Lung (tissue), 12 donors: ENCODE measurements around the gene RPL41. TPM values are rescaled to one million over a fixed set of nuclear protein-coding genes. Genes with fewer than 3 reads are reported as not detected.

Experiments
- ATAC-seq: fragments of 200-7000 bp; cut with Tn5 transposase; one replicate; pipeline ENCODE4 v1.9.1; 2020; ENCODE audit warnings: moderate number of reproducible peaks; ENCODE audit not compliant: insufficient read depth, low FRiP score
- DNase-seq, 3 donors: peaks; one replicate each; pipeline ENCODE4 v3.0.0-alpha.2; 2013 to 2017
- H3K27ac ChIP-seq, 2 donors: one replicate each; pipeline ENCODE4 v1.5.1; 2013; ENCODE audit warnings: mild to moderate bottlenecking in 2 of 2, moderate library complexity in 2 of 2, control low read depth in 1 of 2, inconsistent platforms in 1 of 2, low read depth in 1 of 2, low read length in 1 of 2
- H3K27me3 ChIP-seq, 3 donors: one replicate each; pipeline ENCODE4 v1.5.1; 2013; ENCODE audit warnings: low read length in 2 of 3; ENCODE audit not compliant: control insufficient read depth in 3 of 3, insufficient read depth in 3 of 3
- H3K36me3 ChIP-seq, 4 donors: one replicate each; pipeline ENCODE4 v1.5.1; 2013; ENCODE audit warnings: low read length in 4 of 4, mild to moderate bottlenecking in 1 of 4, moderate library complexity in 1 of 4; ENCODE audit not compliant: control insufficient read depth in 4 of 4, insufficient read depth in 4 of 4
- H3K4me1 ChIP-seq, 5 donors: one replicate each; pipeline ENCODE4 v1.5.1; 2013; ENCODE audit warnings: low read length in 5 of 5, mild to moderate bottlenecking in 2 of 5, moderate library complexity in 1 of 5; ENCODE audit not compliant: control insufficient read depth in 5 of 5, insufficient read depth in 5 of 5
- H3K4me3 ChIP-seq: one replicate; pipeline ENCODE4 v1.5.1; 2013; ENCODE audit warnings: mild to moderate bottlenecking, control low read depth, moderate library complexity
- H3K9ac ChIP-seq, 2 donors: one replicate each; pipeline ENCODE4 v1.5.1; 2013; ENCODE audit warnings: low read length in 2 of 2, control low read depth in 1 of 2; ENCODE audit not compliant: insufficient read depth in 1 of 2
- H3K9me3 ChIP-seq, 4 donors: one replicate each; pipeline ENCODE4 v1.5.1; 2013; ENCODE audit warnings: low read length in 3 of 4, mild to moderate bottlenecking in 1 of 4, moderate library complexity in 1 of 4; ENCODE audit not compliant: control insufficient read depth in 4 of 4, insufficient read depth in 3 of 4
- CTCF ChIP-seq: IDR thresholded peaks from 2 replicates; pipeline ENCODE4 v1.5.1; 2012; ENCODE audit warnings: mild to moderate bottlenecking; ENCODE audit errors: control extremely low read depth, extremely low read depth
- WGBS, 2 donors: extraction: QIAGEN DNeasy Blood & Tissue Kit; methylation state at CpG; one replicate each; pipeline ENCODE4 v1.1.7; 2013; 5-methylcytosine and 5-hydroxymethylcytosine counted together
- polyA plus RNA-seq, 2 donors: library from polyadenylated mRNA; stranded (reverse); fragments of 200-250 nt; gene quantifications; one replicate each; pipeline ENCODE4 v1.2.1, GENCODE V29; 2013
- total RNA-seq, 2 donors: library from RNA; depleted of rRNA in 1 of 2; stranded (reverse); fragments of >200 nt in 1 of 2; gene quantifications; one replicate each; pipeline ENCODE4 v1.2.1, GENCODE V29; 2014 to 2021
- donor health status: control.
- donor health status: control.
- donor health status: Bipolar disorder and iron deficiency.
- donor health status: healthy.
- donor health status: DM: yes; HTN: yes; CAD: no.

Gene RPL41
- total and polyA plus RNA-seq, 4 donors, result 1,569 to 5,737 (median 3,911) TPM

- Histone ChIP-seq H3K4me3 (no peak overlapping the region), H3K27me3 (peaks cover 0 to 7% (median 4%) of the 10 kb centered on the region in 3 donors), H3K9ac (no peak overlapping the region), H3K4me1 (peaks cover 0 to 10% (median 0%) of the 10 kb centered on the region in 5 donors), H3K9me3 (no peaks in the 10 kb centered on the region), H3K36me3 (peaks cover 0 to 2% (median 0%) of the 10 kb centered on the region in 4 donors), H3K27ac (peak overlapping the region; percentile 29 to 92)
- 65 to 88% methylated on average over 6 of the region's 6 CpGs for WGBS, 2 donors
- TF ChIP-seq CTCF, result no peak
- peak in 2 of 3 donors; percentile 37 to 42 for DNase-seq
- peak; percentile 79 for ATAC-seq
These were observed 29.2 kb upstream of the RPL41 start for GRCh38 chr12:56087220-56087619.

- Histone ChIP-seq H3K4me1 (no peaks in the 10 kb centered on the region), H3K36me3 (peaks cover 0 to 5% (median 0%) of the 10 kb centered on the region in 4 donors), H3K4me3 (no peak overlapping the region), H3K27me3 (no peaks in the 10 kb centered on the region), H3K9ac (no peak overlapping the region), H3K9me3 (no peaks in the 10 kb centered on the region), H3K27ac (no peak overlapping the region)
- no peak for ATAC-seq
- WGBS, 2 donors, result 92 to 93% methylated on average over 6 of the region's 6 CpGs
- no peak for TF ChIP-seq CTCF
- no peak for DNase-seq
These were observed 18.7 kb upstream of the RPL41 start for GRCh38 chr12:56097738-56098137.

GRCh38 chr12:56098592-56098991 lies 17.8 kb upstream of the RPL41 start:
- Histone ChIP-seq H3K9me3 (no peaks in the 10 kb centered on the region), H3K4me1 (peaks cover 0 to 4% (median 0%) of the 10 kb centered on the region in 5 donors), H3K27me3 (no peaks in the 10 kb centered on the region), H3K27ac (no peak overlapping the region), H3K36me3 (peaks cover 0 to 5% (median 0%) of the 10 kb centered on the region in 4 donors), H3K4me3 (no peak overlapping the region), H3K9ac (no peak overlapping the region)
- ATAC-seq (no peak), DNase-seq (no peak)
- 90 to 96% methylated on average over 3 of the region's 3 CpGs for WGBS, 2 donors
- no peak for TF ChIP-seq CTCF

- Histone ChIP-seq H3K27me3 (no peaks in the 10 kb centered on the region), H3K4me3 (no peak overlapping the region), H3K9me3 (no peaks in the 10 kb centered on the region), H3K4me1 (peaks cover 0 to 5% (median 0%) of the 10 kb centered on the region in 5 donors), H3K27ac (no peak overlapping the region), H3K9ac (no peak overlapping the region), H3K36me3 (peaks cover 0 to 2% (median 0%) of the 10 kb centered on the region in 4 donors)
- WGBS, 2 donors, result 80 to 94% methylated on average over 4 of the region's 4 CpGs
- DNase-seq (no peak), ATAC-seq (no peak)
- TF ChIP-seq CTCF, result no peak
These were observed 16.6 kb upstream of the RPL41 start for GRCh38 chr12:56099787-56100186.
